ENCODE results near the gene RHBDD1.

The RHBDD1 gene

DNA sequence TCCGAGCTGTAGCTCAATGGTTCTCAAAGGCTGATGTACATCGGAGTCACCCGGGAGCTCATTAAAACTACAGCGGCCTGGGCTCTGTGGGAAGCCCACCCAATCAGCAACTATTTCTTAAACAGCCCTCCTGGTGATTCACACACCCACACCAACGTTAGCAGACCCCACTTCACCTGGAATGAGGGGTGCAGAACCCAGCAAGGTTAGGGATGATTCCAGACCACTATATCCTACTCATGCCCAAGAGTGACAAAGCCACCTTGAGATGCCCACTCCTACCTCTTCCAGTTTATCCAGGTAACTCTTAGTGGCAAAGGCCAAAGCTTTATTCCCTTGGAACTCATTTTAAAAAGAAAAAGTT is 149.7 kb downstream of the RHBDD1 start:
- DNase-seq (ENCODE audit: low read depth), result no peak

DNA sequence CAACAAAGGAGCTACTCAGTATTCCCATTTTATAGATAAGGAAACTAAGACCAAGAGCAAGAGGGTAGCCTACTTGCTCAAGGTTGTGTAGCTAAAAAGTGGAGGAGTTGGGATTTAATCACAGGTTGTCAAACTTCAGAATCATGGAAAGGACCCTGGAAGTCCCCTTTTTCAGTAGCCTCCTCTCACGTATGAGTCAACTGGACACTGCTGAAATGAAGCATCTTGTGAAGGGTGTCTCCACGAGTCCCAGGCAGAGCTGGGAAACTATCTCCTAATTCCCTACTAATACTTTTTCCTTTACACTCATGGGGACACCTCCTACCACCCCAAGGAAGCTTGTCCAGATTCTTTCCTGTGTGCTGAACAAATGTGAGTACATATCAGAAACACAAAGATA is 155.8 kb downstream of the RHBDD1 start:
- no peak for DNase-seq (ENCODE audit: low read depth)

DNA sequence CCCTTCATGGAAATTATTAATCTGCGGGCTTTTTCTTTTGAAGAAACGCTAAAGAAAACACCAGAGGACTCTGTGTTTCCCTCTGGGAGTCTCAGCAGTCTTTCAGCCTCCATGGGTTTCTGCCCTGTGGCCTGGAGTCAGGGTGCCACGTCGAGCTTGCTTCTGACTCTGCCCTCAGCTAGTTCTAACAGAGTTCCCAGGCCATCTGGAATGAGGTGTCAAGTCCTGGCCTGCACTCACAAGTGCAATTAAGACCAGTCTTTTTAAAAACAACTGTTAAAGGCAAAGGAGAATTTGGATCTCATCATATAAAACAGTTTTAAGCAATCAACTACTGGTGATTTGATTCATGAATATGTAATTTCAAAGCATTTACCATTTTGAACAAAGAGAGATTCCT is 157.3 kb downstream of the RHBDD1 start:
- no peak for DNase-seq (ENCODE audit: low read depth)

DNA sequence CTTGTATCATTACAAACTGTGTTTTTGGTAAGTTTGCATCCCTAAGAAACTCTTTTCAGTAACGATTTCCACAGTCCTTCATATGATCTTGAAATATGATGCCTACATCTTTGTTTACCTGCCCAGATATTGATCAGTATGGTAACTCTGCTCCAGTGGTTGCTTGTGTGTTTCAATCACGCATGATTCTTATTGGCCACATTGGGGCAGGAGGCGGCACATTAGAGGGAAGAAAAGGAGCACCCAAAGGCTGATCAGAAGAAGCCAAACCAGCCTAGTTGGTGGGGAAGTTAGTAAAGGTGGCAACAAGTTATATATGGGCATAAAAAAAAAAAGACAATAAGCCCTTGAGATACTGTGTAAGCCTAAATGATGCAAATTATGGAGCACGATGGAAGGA is 158.9 kb downstream of the RHBDD1 start:
- DNase-seq (ENCODE audit: low read depth), result no peak

DNA sequence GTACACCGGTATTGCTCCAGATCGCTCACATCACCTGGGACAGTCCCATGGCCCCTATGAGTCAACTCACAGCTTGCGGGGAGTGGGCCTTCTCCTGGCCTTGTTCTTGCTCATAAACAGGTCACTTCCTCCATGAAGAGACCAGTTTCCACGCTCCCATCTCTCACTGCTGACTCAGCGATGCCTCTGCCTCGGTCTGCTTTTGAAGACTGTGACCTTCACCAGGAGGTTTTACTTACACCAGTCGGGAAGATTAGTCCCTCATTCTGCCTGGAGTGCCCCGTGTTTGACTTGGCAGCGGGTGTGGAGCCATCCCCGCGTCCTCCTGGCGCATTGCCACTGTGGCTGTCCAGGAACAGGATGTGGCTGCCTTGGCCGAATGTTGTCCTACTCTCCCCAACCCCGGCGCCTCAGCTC is 159.8 kb downstream of the RHBDD1 start:
- no peak for DNase-seq (ENCODE audit: low read depth)

DNA sequence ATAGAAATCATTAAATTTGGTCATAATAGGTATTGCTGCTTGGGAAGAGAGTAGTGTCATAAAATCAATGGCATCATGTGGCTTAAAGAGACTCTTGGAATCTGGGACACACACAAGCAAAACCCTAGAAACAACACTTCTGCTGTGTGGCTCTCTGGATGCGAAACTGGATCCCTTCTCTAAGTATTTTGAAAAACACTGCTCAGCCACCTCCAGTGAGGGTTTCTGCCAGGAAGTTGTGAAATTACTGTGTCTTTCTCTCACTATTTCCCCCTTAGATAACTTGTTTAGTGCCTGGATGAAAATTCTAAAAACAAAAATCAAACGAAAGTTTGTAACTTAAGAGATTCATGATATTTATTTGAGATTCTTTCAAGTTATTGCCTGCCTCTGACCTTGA is 163.8 kb downstream of the RHBDD1 start:
- DNase-seq (ENCODE audit: low read depth), result no peak

DNA sequence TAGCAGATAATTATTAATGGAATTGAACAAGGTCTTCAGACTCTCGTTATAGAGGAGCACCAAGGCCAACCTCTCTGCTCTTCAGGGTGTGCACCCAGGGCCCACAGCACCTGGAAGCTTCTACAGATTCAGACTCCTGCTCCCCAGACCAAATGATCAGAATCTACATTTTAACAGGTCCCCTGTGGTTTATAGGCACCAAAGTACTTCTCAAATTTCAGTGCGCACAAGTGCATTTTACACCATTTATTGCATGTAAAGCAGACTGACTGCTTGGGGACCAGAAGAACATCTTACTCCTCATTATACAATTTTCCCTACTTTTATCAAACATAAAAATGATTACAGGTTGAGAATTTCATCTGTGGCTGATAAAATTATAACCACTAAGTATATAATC is 164.3 kb downstream of the RHBDD1 start:
- no peak for DNase-seq (ENCODE audit: low read depth)

DNA sequence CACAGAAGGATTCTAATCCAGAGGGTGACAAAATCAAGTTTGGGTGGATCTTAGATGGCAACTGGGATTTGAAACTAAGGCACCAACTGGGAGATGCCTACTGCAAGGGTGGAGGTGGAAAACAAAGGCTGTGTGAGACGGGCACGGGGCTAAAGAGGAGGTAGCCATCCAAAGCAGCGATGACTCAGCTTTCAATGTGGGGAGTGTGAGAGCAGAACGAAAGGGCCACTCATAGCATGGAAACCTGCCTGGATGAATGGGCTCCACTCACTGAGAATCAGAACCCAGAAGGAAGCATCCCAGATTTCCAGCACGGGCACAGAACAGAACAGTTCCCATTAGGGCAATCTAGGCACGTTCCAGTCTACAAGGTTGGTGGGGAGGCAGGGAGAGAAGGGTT is 168.6 kb downstream of the RHBDD1 start:
- no peak for DNase-seq (ENCODE audit: low read depth)

DNA sequence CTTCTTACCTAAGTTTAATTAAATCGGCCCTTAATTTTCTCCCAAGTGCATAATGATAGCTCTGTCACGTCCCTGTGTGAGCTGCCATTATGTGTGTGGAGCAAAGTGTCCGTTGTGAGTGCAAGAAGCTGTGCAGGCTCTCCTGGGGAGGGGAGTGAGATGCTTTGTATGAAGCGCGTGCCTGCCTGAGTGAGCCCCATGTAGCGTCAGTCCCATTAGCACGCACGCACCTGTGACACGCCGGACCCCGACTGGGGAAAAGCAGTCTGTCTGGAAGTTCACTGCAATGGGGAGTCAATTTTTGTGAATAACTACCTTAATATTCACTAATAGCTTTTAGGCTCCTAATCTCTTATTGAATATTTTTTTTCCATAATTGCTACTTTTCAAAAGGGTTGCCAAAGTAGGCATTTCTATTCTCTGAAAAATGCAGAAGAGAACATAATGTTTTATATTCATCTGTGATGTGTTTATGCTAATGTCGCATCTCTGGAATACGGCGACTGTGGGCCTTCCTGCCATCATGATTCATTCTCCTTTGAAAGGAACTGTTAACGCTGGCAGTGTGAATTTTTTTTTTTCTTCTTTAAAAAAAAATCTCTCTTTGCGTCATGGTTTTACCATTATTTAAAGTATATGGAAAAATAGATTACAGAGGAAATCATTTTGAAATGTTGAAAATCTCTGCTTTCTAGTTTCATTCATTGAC is 170.5 kb downstream of the RHBDD1 start:
- no peak for DNase-seq (ENCODE audit: low read depth)

DNA sequence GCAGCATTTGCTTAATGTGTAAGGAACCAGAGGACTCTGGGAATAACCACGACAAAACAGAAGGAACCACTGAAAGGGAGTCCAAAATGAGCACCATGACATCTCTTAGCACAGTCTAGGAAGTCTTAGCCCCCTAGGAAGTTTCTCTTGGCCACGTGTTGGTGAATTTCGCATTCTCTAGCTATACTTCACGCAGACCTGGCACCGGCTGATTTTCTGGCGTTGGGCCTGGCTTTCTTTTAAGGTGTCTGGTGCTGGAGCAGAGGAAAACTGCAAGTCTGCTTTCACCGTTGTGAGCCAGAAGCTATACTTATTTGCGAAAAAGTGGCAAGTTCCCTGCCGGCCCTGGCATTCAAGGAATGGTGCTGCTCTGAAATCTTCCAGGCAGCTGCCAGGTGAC is 171.3 kb downstream of the RHBDD1 start:
- no peak for DNase-seq (ENCODE audit: low read depth)

DNA sequence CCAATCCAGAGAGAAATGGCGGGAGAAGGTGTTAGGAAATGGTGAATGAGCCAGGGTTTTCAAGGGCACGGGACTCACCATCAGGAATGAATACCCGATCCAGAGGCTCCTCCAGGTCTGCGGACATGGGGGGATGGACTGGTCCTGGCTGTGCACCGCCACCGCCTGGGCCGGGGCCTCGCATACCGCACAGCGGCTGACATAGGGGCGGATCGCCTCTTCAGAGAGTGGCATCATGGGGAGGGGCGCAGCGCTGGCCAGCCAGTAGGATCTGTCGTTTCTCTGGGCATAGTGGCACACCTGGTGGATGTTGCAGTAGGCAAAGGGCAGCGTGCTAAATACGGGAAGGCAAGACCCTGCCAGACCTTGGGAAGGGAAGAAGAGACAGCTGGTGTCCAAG is 172.1 kb downstream of the RHBDD1 start:
- DNase-seq (ENCODE audit: low read depth), result no peak

DNA sequence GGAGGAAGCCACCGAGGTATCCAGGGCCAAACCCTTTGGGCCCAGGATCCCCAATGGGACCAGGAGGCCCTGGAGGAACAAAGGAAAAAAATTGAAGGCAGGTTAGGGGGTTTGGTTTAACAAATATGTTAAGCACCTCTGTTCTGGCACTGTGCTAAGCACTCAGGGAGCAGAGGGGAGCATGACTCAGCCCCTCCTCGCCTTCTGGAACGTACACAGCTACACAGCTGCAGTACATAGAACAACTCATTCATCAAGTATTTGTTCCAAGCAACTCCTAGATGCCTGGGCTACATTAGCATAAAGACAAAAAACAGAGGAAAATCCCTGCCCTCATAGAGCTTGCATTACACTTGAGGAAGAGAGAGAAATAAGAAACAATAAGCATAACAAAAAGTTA is 174.6 kb downstream of the RHBDD1 start:
- DNase-seq (ENCODE audit: low read depth), result no peak

DNA sequence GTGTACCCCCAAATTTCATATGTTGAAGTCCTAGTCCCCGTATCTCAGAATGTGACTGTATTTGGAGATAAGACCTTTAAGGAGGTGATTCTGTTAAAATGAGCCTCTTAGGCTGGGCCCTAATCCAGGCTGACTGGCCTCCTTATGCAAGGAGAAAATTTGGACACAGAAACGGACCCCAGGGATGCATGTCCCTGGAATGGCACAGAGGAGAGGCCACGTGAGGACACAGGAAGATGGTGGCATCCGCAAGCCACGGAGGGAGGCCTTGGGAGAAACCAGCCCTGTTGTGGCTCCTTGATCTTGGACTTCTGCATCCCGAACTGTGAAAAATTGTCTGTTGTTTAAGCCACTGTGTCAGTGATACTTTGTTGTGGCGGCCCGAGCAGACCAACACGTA is 177.5 kb downstream of the RHBDD1 start:
- DNase-seq (ENCODE audit: low read depth), result no peak

DNA sequence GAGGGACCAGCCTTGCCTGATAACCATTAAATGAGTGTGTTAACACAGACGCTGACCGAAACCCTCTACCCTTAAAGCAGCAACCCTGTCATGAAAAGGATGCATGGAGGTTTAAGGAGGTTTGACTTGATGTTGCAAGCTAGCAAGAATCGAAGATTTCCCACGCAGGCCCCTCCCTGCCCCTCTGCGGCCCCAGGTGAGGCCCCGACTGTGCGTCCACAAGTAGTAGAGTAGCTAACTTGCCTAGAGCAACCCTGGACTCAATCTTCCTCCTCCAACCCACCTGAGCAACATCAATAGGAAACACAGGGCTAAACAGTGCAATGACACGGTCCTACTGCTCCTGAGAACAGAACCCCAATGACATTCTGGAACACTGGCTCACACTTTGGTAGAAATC is 178.0 kb downstream of the RHBDD1 start:
- no peak for DNase-seq (ENCODE audit: low read depth)

DNA sequence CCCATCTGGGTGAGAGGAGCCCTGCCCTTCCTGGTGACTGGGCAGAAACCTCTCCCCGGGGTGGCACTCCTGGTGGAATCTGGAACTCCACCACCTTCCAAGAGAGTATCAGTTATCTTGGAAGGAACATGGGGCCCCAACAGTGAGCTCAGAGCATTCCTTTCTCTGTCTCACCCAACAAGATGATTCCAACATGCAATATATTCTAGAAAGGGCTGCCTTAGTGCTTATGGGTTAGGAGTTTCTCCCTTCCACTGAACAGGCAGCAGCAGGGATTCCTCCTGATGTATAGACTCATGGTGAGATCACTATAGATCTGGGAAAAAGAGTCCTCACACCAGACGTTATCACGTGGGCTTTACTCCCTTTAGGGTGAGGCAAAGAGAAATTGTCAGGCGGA is 181.0 kb downstream of the RHBDD1 start:
- no peak for DNase-seq (ENCODE audit: low read depth)

DNA sequence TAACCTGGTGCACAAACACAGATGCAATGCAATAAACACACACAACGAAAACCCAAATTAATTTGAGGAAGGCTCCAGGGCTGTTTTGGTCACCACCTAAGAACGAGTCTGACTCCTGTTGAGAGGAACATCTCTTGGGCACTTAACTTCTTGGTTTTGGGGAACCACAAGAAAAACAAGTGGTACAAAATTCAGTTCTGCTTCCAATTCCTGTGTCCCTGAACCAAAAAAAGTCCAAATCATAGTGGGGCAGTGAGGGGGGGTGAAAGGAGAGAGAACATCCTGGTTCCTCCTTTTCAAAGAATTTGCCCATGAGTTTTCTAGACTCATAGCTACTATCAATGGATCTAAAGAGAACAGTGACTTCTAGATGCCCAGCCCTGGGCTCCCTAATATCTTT is 184.6 kb downstream of the RHBDD1 start:
- no peak for DNase-seq (ENCODE audit: low read depth)

DNA sequence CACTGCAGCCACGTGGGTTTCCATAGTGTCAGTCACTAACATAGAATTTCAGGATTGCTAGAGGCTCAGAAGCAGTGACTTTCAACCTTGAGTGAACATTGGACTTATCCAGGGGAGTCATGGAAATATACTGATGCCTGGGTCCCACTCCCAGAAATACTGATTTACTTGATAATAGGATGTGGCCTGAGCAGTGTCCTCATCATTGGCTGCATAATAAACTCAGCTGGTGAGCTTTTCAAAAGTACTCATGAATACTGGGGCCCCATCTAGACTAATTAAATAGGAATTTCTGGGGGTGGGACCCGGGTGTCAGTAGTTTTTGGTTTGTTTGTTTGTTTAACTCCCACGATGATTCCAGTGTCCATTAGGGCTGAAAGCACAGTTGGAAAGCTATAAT is 186.8 kb downstream of the RHBDD1 start:
- no peak for DNase-seq (ENCODE audit: low read depth)

DNA sequence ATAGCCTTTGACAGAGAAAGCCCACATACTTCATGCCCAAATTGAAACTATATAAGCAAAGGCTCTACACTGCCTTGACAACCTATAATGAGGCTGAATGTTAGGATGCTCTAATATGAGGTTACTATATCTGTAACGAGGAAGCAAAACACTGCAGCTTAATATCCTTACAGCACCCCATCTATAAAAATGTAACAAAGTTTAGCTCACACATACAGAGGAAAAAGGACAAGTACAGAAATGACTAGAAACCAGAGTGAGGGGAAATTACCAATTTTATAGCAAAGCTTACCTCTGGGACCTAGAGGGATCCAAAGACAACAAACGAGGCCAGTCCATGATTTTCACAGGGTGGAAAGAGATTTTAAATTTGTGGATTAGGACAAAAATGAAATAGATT is 189.7 kb downstream of the RHBDD1 start:
- DNase-seq (ENCODE audit: low read depth), result no peak

DNA sequence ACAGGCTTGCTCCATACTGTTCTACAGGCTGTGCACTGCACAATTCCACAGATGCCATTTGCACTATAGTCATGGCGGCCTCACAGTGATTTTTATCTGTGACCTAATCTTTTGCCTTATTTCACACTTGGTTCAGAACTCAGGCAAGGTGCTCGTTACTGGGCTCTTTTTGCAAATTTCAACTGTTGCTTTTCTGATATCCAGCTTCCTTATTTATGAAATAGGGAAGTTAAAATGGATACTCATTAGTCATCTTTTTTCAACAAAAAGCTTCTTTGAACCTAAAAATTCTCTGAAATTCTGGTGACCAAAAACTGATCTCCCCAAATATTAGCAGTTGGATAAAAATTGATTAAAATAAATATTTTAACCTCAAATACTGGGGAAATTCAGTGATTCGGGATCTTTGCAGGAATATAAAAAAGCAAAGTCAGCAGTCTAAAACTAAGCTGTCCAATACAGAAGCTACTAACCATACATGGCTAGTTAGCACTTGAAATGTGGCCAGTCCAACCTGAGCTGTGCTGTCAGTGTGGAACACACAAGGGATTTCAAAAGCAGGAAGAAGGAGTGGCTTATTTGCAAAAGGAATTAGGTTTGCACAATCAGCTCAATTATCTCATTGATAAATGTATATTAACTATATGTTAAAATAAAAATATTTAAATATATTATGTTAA is 193.7 kb downstream of the RHBDD1 start:
- no peak for DNase-seq (ENCODE audit: low read depth)

DNA sequence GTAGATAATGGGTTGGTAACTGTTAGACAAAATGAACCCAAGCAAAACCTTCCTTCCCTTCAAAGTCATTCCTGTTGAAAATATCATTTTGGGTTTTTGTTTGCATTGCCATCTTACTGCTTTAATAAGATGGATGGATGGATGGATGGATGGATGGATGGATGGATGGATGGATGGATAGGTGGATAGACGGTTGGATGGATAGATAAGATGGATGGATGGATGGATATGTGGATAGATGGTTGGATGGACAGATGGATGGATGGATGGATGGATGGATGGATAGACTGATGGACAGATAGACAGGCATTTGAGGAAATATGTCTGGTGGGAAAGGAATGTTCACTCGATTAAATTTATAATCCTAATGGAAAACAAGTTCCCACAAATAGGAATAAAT is 194.9 kb downstream of the RHBDD1 start:
- DNase-seq (ENCODE audit: low read depth), result no peak

DNA sequence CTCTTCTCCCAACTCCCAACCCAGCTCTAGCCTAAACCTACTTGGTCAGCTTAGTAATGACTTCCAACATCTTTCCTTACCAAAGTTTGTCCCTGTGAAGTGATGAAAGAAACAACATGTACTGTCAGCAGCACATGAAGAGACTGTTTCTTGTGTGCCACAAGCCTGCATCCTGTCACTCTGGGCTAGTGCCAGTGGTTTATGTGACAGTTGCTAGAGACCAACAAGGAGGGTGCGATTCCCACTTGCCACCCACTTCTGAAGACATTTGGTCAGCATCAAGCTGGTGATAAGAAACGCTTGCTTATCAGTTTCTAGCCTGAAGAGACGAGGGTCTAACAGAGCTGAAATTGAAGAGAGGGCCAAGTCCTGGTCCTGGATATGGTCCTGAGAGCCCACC is 195.5 kb downstream of the RHBDD1 start:
- DNase-seq (ENCODE audit: low read depth), result no peak

DNA sequence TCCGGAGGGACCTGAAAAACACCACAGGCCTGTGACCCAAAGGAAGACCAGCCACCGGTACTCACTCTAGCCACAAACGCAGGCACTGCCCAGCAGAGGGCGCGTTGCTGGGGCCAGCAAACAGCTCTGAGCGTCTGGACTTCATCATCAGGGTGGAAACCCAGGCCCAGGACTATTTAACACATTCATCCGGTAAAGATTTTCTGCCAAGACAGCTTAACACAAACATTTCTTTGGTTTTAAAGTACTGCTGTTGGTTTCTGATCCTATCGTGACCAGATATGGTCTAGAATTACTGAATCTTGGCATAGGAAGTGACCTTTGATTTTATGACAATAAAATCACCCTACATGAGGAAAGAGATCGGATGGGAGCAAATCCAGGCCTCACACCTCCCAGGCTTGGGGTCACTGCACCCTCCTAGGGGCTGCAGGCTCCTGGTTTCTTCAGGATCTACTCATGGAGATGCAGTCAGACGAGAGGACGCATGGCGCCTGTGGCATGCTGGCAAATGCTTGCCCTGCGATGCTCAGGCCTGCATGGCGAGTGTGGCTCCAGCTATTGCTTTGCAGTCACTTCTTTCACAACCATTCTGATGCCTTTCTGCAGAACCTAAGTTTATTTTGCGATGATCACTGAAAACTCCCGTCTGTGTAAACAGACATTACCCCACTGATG is 197.8 kb downstream of the RHBDD1 start:
- DNase-seq (ENCODE audit: low read depth), result no peak

DNA sequence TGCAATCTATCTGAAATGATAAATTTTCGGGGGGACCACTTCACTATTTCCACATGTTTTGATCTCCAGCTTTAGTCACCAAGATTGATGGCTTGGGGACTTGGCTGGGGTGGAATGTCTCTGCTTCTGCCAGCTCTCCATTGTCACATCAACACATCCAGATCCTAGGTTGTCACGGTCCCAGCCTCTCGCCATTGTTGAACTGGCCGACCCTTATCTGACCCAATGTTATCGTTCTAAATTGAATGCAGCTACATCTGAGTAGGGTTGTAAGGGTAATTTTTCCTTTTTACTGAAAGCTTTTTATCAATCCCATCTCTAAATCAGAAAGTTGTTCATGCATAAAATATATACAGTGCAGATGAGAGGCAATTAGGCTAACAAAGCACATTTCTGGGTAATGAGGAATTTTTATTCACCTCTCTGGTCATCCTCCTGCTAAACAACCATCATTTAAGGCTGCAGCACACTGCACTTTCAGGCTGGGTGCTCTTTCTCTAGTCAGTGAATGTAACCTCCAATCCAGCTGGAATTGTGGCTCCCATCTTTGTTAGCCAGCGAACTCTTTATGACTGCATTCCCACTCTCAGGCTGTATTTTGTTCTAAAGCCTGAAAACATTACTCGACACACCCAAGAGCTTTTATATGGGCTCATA is 200.0 kb downstream of the RHBDD1 start:
- DNase-seq (ENCODE audit: low read depth), result no peak
